HG03439 (cell line): ENCODE data around the gene C9orf85.

Experiments used
- ATAC-seq: cut with Tn5 transposase; IDR thresholded peaks from one replicate; pipeline ENCODE4 v1.9.1; 2021; ENCODE audit warnings: mild to moderate bottlenecking, moderate library complexity; ENCODE audit not compliant: unreplicated experiment

The C9orf85 gene

DNA sequence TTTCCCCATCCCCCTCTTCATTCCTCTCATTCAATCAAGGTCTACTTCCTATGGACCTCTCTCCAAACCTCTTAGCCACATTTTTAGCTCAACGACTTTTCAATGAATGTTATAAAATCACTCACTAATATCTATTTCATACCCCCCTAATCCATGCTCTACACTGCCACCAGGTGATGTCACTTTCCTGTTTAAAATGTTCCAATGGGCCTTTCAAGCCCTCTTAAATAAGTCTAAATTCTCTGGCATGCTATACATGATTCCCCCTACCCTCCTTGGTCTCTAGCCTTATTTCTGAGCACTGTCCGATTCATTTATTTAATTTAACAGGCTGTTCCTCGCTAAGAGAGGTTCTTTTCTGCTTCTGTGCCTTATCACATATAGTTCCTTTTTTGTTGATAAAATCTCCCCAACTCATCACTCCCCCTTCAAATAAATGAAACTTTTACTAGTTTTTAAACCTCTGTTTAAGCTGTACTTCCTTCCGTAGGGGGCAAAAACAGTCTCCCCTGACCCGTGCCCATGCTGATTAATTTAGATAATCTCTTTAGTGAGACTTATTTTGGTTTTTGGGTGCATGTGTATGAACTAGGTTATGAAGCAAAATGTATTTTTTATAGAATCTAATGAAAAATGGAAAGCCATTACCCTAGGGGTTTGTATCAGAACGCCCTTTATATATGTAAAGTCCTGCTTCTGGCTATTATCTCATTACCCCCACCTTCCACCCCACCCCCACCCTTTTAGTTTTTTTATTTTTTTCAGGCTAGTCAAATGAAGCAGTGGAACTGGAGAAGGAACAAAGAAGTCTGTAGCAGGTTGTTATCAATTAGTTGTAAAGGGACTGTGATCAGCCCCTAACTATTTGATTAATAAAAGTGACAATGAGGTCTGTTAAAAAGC is 9.5 kb upstream of the C9orf85 start:
- no peak for ATAC-seq

DNA sequence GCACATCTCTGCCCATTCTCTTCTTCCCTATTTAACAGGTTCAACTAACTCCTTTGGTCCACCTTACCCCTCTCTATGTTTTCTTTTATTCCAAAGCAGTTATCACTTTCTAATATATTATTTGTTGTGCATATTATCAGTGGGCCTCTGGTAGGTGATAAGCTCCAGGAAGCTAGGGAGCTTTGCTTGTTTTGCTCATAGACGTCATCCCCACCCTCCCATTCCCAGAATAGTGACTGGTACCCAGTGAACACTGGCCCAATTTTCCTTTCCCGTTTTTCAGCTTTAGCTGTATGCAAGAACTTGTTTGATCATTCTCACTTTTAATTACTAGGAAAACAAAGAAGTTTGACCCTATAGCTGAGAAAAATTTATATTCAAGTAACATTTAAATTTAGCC is 7.4 kb upstream of the C9orf85 start:
- no peak for ATAC-seq

DNA sequence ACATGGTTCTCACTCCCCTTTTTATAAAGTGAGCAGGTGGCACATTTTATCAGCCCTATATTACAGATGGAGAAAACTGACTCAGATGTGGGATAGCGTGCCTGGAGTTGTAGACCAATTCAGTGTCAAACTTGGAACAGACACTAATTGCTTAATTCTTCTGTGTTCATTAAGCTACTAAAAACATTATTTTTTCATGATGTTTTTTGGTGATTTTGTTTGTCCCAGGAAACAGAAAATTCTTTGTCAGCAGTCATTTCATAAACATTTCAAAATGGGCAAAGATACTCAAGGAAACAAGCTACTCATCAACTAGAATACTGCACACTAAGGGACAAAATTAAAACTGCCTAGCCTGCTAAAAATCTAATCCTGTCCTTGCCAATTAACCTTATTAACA is 2.6 kb upstream of the C9orf85 start:
- ATAC-seq, result no peak

DNA sequence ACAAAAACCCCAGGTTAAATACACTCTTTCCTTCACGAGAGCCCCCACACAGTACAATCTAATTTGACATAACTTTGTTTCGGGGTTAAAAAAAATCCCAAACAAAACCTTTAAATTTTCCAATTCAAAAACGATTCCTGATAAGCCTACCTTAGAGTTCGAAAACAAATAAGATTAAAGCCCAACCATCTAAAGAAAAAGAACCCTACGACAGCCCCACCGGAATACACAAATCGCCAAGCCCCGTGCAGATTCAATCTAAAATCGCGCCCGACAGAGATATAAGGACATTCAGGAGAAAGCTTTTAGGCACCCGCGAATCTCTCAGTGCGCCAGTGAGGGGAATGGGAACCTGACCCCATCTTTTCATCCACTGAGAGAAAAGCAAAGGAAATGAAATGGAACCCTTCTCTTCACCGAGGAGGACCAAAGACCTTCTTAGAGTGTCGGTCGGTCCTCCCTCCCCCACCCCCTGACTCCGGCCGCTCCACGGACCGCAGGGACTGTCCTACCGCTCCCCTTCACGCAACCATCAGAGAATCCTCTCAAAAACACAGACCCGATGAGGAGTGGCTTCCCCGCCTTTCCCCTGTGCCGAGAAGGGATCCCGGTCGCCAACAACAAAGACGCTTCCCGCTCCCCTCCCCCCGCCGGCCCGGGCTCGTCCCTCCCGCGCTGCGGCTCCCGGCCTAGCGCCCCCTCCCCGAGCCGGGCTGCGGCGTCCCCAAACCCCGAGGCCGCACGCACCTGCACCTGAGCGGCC is 1.4 kb upstream of the C9orf85 start:
- no peak for ATAC-seq

DNA sequence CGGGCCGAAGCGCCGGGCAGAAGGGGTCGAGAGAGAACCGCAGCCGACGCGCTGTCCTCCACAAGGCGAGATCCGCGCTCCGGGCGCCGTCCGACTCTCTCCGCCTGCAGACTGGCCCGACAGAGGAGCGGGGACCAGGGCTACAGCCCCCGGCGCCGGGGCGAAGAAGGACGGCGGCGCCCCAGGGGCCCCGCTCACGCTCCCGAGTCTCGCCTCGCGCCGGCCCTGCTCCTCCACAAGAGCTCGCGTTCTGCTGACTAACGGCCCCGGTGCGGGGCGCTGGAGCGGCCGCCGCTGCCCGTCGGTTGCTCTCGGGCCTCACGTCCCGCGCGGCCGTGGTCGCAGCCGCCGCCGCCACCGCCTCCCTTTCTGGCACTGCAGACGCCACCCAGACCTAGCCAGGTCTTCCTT is 784 bp upstream of the C9orf85 start:
- peak; percentile 17 for ATAC-seq

DNA sequence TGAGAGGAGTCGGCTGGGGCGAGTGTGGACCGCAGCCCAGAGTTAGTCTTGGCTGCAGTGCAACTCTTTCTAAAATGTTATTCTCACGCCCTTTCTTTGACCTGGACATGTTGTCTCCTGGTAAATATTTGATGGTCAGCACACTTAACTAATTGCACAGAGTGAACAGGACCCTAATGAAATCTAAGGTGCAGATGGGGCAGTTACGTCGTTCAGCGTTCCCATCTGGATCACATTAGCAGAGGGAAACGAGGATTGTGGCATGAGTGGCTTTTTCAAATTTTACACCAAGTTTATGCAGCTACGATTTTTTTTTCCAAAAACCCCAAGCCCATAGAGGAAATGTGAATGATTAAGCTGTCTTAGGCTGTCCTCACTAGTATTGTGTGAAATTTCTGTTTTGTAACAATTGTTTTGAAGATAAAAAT is 483 bp downstream of the C9orf85 start:
- ATAC-seq, result no peak

DNA sequence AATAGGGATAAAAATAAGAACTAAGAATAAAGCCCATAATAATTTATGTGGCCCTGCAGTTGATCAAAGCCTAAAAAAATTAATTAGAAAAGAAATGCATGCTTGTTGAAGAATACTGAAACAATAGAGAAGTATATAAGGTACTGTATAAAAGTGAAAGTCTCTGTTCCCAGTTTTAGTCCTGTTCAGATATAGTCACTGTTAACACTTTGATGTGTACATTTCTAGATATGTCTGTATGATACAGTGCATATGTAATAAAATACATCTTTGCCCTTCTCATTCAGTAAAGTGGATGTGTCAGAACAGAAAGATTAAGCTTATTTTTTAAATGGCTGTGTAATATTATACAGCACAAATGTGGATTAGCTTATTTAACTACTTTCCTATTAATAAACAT is 4.1 kb downstream of the C9orf85 start:
- no peak for ATAC-seq

DNA sequence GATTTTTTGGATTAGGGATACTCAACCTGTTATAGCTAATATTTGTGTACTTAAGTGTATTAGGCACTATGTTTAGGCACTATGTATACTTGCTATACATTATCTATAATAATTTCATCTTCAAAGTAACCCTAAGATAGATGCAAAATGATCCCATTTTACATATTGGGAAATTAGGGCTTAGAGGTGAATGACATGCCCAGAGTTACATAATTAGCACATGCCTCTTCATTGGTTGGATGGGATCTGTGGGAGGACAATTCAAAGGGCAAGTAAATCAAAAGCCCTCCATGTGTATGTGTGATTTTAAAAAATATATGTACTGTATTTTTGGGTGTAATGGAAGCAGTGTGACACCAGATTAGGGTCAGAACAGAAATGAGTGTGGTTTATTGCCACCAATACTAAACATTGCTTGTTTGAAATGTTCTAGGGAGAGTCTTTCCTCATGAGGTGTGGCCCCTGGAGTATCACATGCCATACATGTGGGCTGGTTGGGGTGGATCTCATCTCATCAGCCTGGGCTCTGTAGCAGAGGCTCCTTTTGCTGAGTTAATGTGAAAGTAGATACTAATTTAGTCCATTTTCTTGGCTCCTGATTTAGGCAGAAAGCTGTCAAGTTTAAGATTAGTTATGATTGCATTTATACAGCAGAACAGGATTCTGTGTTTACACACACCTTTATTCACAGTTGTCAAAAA is 5.5 kb downstream of the C9orf85 start:
- peak; percentile 67 for ATAC-seq

DNA sequence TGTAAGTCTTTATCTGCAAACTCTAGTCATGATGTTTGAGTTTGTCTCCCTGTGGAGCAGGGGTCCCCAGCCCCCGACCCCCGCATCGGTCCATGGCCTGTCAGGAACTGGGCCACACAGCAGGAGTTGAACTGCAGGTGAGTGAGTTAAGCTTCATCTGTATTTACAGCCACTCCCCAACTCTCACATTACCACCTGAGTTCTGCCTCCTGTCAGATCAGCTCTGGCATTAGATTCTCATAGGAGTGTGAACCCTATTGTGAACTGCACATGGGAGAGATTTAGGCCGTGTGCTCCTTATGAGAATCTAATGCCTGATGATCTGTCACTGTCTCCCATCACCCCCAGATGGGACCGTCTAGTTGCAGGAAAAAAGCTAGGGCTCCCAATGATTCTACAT is 7.0 kb downstream of the C9orf85 start:
- no peak for ATAC-seq

DNA sequence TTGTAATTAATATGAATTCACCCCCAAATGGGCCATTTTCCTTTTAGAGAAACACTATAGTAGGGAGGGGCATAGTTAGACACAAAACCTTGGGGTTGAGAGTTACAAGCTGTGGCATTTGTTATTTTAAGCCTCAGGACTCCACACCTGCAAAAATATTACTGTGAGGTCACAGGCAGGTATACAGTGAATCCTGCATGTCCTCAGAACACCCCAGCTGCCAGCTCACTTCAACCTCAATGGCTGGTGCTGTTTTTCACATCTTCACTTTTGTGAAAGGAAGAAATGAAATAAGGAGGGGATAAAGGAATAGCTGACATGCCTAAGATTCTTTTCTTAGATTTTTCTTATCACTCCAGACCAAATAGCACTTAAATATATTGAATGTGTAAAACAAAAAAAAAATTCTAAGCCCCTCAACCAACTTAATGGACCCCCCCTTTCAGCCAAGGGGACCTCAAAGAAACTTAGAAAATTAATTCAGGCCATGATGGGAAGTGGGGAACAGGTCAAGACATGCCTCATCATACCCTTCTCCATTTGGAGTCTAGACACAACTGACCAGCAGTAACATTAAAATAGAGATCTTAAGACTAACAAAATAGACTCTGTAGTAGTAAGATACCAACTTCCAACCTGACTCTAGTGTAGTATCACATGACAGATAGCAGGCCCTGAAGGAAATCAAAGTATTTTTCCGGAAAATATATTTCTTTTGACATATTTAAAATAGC is 9.2 kb downstream of the C9orf85 start:
- no peak for ATAC-seq

DNA sequence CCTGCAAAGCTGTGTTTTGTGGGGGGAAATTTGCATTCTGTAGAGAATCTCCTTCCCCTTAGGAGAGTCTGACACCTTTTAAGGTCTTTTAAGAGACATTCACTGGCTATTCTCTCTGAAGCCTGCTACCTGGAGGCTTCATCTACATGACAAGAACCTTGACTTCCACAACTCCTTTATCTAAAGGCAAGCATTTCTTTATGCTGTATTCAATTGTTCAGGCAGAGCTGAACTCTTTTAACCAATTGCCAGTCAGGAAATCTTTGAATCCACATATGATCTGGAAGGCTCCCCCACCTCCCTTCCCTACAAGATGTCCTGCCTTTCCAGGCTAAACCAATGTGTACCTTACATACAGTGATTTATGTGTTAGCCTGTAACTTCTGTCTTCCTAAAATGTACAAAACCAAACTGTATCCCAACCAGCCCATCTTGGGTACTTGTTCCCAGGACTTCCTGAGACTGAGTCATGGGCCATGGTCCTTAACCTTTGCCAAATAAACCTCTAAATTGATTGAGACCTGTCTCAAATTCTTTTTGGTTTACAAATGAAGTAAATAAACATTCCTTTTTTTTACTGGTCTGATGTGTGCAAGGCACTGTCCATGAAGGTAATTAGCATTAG is 9.9 kb downstream of the C9orf85 start:
- no peak for ATAC-seq

DNA sequence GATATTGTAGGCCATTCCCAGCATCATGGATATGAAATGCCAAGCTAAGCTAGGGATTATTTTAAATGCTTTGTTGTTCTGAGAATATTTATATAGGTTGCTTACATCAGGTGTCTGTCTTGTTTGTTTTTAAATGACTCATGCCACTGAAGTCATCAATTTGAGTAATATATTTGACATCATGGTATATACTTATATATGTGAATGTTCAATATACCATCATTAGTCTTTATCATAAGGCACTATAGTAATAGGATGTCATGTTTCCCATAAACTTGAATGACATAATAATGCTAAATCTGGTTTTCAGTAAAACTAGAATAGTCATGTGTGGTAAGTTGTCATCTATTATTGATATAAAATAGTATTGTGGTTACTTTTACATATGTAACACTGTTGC is 13.1 kb downstream of the C9orf85 start:
- no peak for ATAC-seq

DNA sequence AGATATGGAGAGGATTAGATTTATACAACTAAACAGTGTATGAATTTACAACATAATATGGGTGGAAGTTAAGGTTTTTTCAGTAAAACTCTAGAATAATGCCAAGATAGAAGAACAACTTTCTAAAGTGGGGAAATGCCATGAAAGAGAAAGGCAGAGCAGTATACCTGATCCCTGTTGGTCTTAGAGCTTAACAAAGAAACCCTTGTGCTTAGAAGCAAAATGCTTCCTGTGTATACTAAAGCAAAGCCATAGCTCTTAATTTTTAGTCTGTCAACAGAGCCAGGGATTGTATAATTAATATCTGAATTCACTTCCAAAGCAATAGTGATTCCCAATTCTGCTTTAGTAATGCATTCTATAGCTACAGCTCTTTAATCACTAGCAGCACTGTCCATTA is 14.4 kb downstream of the C9orf85 start:
- no peak for ATAC-seq

DNA sequence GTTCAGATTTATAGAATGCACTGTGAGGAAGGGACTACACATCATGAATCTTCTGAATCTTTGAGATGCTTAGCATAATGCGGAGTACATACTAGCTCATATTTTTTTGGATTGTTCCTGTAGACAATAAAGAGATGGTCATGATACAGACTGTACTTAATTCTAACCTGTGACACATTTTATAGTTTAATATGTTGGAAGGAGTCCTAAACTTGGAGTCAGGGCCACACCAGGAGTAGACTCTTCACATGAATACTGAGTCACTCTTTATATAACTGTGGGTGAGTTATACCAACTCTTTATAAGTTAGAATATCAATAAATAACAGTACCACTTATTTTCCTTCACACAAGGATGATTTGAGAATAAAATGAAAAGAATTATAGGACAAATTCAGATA is 16.9 kb downstream of the C9orf85 start:
- no peak for ATAC-seq

DNA sequence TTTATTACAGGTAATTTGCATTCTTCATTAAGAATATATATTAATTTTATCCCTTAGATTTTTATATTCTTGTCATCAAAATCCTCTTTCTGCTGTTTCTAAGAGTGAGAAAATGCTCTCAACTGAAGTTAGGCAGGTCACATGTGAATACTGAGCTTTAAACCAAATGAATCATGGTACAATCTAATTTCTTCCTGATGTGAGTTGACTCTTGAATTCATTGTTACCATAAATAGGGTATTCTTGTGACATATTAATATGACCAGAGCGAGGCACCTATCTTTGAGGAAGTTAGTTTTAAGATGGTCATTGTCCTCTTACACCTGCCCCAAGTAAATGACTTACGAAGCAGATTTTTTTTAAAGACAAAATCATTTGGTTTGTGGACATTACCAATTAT is 17.4 kb downstream of the C9orf85 start:
- ATAC-seq, result no peak

DNA sequence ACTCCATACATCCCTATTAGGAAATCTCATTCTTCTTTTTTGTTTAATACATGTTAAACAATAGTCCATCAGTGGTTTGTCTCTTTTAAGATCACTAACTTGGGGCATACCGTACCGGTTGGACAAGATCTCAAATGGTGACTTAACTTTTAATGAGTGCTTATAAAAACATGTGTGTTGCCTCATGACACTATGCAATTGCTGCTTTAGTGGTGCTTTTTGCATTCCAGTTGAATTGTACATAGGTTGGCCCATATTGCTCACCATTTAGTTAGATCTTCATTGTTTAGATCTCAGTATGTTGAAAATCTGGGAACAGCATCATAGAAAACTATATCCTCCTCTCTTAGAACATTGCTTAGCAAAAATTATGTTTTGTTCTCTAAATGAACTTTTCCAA is 17.8 kb downstream of the C9orf85 start:
- ATAC-seq, result no peak

DNA sequence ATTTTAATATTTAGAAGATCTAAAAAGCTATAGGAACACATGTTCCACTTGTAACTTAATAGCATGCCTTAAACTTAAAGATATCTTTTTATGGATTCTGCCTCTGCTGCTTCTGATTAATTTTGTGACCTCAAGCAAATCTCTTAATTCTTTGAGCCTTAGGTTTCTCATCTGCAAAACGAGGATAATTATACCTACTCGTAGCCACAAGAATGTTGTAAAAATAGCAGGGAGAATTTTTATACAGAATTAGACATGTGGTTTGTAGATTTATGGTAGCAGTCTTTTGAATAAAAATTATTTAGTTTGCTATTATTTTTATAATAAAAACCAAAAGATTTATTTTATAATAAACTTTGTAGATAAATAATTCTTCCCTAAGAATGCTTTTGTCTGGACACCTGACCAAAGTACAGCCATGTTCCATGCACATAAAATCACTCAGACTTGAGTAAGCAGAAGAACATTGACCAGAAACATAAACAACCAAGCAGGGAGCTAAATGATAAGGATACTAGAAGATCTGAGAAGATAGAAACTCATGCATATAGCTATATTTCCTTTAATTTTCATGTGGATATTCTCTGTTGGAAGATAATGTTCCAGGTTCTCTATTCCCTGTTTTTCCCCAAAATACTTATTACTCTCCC is 18.5 kb downstream of the C9orf85 start:
- ATAC-seq, result no peak

DNA sequence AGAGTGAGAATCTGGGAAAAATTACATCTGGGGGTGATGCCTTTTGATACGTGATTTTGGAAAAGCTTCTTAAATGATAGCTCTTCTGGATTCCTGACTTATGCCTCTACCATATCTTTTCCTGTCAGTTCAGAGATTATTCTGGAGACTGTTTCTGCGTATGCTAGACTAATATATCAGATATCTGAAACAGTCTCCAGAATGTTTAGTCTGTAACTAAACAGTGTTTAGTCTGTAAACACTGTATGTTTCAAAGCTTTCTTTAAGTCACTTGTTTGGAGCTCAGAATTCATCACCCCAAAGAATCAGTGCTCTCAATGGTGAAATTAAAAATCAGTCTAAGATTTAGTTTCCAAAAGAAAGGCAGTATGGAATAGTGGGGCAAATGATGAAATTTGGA is 19.7 kb downstream of the C9orf85 start:
- no peak for ATAC-seq

DNA sequence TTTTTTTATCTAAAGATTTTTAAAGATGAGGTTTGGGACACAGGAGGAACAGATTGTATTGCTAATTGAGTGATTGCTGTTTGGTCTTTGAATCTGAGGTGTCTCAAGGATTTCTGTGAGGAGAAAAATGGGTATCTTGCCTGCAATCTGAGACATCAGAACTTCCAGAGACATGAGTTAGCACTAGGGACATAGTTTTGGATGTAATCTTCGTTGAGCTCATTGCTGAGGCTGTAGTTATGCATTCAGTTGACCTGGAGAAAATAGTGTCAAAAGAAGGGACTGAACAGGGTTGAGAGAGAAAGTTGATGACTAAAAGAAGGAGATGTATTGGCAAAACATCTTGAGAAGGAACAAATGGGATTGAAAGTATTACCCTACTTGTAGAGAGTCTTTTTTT is 24.6 kb downstream of the C9orf85 start:
- ATAC-seq, result no peak

DNA sequence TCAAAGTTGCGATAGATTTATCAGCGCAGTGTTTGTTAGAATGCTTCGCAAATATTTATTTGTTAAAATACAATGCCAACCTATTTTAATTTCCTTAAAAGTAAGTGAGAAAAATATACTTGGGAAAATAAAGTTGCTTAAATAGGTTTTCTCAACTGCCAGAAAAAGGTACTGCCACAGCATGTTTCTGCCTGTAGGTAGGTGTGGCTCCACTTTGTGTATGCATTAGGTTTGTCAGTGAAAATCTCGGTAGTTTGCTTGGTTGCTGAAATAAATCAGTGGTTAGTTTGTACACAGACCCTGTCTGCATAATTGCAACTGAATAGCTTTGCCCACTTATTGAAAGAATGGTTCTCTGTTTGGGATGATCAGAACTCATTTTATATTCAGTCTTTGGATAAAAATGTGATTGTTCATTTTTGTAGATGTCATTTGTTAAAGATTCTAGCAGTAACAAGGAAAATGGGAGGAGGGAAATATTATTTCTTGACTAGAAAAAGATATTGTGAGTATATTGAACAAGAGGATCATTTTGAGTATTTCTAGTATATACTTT is 25.7 kb downstream of the C9orf85 start:
- no peak for ATAC-seq
